Sigmoid colon (tissue), 4 donors: Measurements from ENCODE around the gene PDE4D.

Source experiments
- CTCF ChIP-seq, 4 experiments: fragments of 450-650 bp in 3 of 4; fragments of 200-600 bp in 1 of 4; IDR thresholded peaks; one replicate each; pipeline ENCODE4 v1.5.1; 2016 to 2019; ENCODE audit warnings: antibody characterized with exemption in 4 of 4, mild to moderate bottlenecking in 3 of 4, moderate library complexity in 2 of 4
- EP300 ChIP-seq, 4 donors: sonication (generic); formaldehyde crosslinking; IDR thresholded peaks; one replicate each; pipeline ENCODE4 v1.6.1; 2017; ENCODE audit warnings: antibody characterized with exemption in 4 of 4
- POLR2A ChIP-seq, 2 donors: fragments of 450-650 bp; IDR thresholded peaks; one replicate each; pipeline ENCODE4 v1.6.1; 2016; ENCODE audit warnings: antibody characterized with exemption in 2 of 2, mild to moderate bottlenecking in 2 of 2, moderate library complexity in 2 of 2

- no peak for TF ChIP-seq CTCF (IDR thresholded peaks at IDR 0.05)
- TF ChIP-seq EP300 (IDR thresholded peaks at IDR 0.05): no peak
- TF ChIP-seq POLR2A (IDR thresholded peaks at IDR 0.05): no peak
Observed at GRCh38 chr5:59525311-59525710, 368.2 kb downstream of the PDE4D start.
